Measurements from ENCODE around the gene SVIL. TPM values are rescaled to one million over a fixed set of nuclear protein-coding genes. Genes with fewer than 3 reads are reported as not detected.

SVIL gene
- total and polyA plus RNA-seq, 2 donors (not counting 1 experiment from before 2014, with no cell fraction given): 0.74 to 0.88 TPM

DNA sequence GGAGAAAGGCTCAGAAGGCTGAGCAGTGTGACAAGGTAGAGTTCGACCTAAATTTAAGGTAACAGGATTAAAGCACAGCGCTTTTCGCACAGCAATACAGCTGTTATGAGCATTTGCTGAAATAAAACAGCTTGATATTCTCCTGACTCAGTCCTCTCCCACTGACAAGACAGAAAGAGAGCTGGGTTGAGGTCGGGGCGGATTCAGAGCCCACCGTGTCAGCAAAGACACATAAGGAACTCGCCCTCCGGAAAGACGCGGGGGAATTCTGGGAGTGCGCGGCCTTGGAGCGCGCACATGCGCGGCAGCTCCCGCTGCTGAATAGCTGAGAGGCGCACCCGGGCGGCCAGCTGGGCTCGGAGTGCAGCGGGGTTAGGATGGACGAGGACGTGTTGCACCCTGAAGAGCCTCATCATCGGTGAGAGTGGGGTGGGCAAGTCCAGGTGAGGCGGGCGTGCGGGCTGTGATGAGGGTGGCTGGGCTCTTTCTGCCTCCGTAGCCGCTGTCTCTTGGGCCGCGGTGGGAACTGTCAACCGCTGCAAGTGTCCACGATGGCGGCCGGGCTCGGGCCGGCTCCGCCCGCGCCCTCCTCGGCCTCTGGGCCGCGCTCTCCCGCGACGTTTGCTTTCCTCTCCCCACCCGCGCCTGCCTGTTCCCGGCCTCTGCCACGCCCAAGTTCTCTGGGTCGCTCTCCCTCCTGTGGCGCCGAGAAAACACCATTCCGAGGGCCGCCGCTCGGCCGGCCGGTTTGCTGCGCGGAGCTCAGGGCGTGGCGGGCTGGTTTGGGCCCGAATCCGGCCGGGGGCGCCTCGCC is 225.3 kb downstream of the SVIL start:
- intact Hi-C loops (cut with micrococcal nuclease): no loop called here

More for the DNA sequence above, 225.3 kb downstream of the SVIL start:
- Mint-ChIP-seq H3K4me3 (peak overlapping the region; percentile 96), H3K4me1 (peaks cover 17% of the 10 kb centered on the region), H3K9me3 (ENCODE audit: insufficient read depth) (no peaks in the 10 kb centered on the region), H3K27me3 (peaks cover 5% of the 10 kb centered on the region), H3K27ac (peak overlapping the region; percentile 63)
- Histone ChIP-seq H3K4me1 (ENCODE audit: control insufficient read depth in 2 of 2, insufficient read depth in 2 of 2, low read length in 2 of 2) (peaks cover 0 to 5% of the 10 kb centered on the region in 2 donors), H3K27ac (ENCODE audit: low read length in 2 of 2) (peak overlapping the region in 1 of 2 donors; percentile 53), H3K9me3 (ENCODE audit: control extremely low read depth in 1 of 3, control insufficient read depth in 2 of 3, insufficient read depth in 1 of 3, low read length in 2 of 3) (no peaks in the 10 kb centered on the region), H4K20me1 (ENCODE audit: control insufficient read depth, insufficient read depth, low read length, poor library complexity, severe bottlenecking) (no peaks in the 10 kb centered on the region), H3K4me2 (replicated peaks; ENCODE audit: low read depth, low read length, poor library complexity, severe bottlenecking) (peak overlapping the region; percentile 81), H3K27me3 (replicated peaks in 1 of 4; ENCODE audit: control extremely low read depth in 1 of 4, control insufficient read depth in 3 of 4, insufficient read depth in 4 of 4, low read length in 3 of 4) (peaks cover 0 to 2% (median 0%) of the 10 kb centered on the region in 4 experiments), H3K79me2 (ENCODE audit: control insufficient read depth, insufficient read depth, low read length) (no peaks in the 10 kb centered on the region), H3K4me3 (ENCODE audit: control extremely low read depth in 1 of 5, extremely low read depth in 1 of 5, insufficient read depth in 1 of 5, low read depth in 2 of 5, low read length in 4 of 5) (peak overlapping the region; percentile 47 to 71 (median 64)), H2AFZ (ENCODE audit: insufficient read depth, low read depth, low read length, poor library complexity, severe bottlenecking) (peak overlapping the region; percentile 88), H3K9ac (ENCODE audit: low read length) (peak overlapping the region; percentile 73), H3K36me3 (replicated peaks in 1 of 2; ENCODE audit: control extremely low read depth in 1 of 2, control insufficient read depth in 1 of 2, extremely low read depth in 1 of 2, insufficient read depth in 2 of 2, low read length in 1 of 2) (no peaks in the 10 kb centered on the region)
- ChIA-PET POLR2A (no interaction called here), CTCF (interaction anchor here (1.3 to 1.4 kb wide), 2 partner anchors 16 to 40 kb away, joined by 3 to 4 read pairs; no protein-coding TSS in a partner anchor)
- 5% methylated on average over 67 of the region's 69 CpGs for WGBS (ENCODE audit: insufficient coverage)
- ATAC-seq (ENCODE audit: low read depth): peak; percentile 51
- DNase-seq: peak; percentile 36
- TF ChIP-seq, protein P1, sequence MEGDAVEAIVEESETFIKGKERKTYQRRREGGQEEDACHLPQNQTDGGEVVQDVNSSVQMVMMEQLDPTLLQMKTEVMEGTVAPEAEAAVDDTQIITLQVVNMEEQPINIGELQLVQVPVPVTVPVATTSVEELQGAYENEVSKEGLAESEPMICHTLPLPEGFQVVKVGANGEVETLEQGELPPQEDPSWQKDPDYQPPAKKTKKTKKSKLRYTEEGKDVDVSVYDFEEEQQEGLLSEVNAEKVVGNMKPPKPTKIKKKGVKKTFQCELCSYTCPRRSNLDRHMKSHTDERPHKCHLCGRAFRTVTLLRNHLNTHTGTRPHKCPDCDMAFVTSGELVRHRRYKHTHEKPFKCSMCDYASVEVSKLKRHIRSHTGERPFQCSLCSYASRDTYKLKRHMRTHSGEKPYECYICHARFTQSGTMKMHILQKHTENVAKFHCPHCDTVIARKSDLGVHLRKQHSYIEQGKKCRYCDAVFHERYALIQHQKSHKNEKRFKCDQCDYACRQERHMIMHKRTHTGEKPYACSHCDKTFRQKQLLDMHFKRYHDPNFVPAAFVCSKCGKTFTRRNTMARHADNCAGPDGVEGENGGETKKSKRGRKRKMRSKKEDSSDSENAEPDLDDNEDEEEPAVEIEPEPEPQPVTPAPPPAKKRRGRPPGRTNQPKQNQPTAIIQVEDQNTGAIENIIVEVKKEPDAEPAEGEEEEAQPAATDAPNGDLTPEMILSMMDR (IDR thresholded peaks at IDR 0.05): no peak
- TF ChIP-seq EZH2 (IDR thresholded peaks at IDR 0.05; ENCODE audit: borderline replicate concordance, insufficient read depth, low read depth, low read length, poor library complexity, severe bottlenecking): no peak
